ENCODE measurements around the gene SERP1.
"Not testable (repeated sequence)": the region's sequence is repeated elsewhere in the genome, so short reads cannot be mapped to it uniquely, and the experiment has no call there.

The SERP1 gene

GRCh38 chr3:150508401-150508800 lies 37.9 kb downstream of the SERP1 start:
- DNase-seq (ENCODE audit: low read depth): no peak
- H3K4me3 ChIP-seq (ENCODE audit: low read length): no peak overlapping the region
- no peak for TF ChIP-seq CTCF (conservative IDR thresholded peaks at IDR 0.05; ENCODE audit: low read depth, low read length)

DNA sequence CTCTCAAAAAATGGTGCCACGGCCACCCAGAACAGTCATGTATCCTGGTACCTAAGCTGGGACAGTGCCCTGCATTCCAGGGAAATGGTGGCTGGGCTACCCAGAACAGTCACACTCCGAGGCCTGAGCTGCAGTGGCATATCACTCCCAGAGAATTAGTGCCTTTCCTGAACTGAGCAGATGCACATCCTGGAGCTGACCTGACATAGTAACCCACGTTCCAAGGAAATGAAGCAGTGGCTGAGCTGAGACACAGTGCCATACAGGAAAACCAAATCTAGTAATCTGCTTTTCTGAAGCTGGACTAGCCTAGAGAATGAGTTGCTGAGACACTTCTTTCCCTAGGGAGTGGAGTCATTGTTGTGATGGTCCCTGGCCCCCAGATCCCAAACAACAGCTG lies 41.8 kb downstream of the SERP1 start:
- H3K4me3 ChIP-seq (ENCODE audit: low read length): no peak overlapping the region
- DNase-seq (ENCODE audit: low read depth): no peak
- TF ChIP-seq CTCF (conservative IDR thresholded peaks at IDR 0.05; ENCODE audit: low read depth, low read length): no peak

GRCh38 chr3:150503402-150504099 lies 42.7 kb downstream of the SERP1 start:
- no peak for TF ChIP-seq CTCF (conservative IDR thresholded peaks at IDR 0.05; ENCODE audit: low read depth, low read length)
- H3K4me3 ChIP-seq (ENCODE audit: low read length): no peak overlapping the region
- no peak for DNase-seq (ENCODE audit: low read depth)

DNA sequence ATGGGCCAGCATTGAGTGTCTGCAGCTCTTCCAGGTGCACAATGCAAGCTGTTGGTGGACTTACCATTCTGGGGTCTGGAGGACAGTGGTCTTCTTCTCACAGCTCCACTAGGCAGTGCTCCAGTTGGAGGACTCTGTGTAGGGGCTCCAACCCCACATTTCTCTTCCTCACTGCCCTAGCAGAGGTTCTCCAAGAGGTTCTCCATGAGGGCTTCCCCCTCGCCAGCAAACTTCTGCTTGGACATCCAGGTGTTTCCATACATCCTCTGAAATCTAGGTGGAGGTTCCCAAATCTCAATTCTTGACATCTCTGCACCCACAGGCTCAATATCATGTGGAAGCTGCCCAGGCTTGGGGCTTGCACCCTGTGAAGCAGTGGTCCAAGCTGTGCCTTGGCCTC lies 45.3 kb downstream of the SERP1 start:
- DNase-seq (ENCODE audit: low read depth); H3K4me3 ChIP-seq (ENCODE audit: low read length): not testable (repeated sequence)

DNA sequence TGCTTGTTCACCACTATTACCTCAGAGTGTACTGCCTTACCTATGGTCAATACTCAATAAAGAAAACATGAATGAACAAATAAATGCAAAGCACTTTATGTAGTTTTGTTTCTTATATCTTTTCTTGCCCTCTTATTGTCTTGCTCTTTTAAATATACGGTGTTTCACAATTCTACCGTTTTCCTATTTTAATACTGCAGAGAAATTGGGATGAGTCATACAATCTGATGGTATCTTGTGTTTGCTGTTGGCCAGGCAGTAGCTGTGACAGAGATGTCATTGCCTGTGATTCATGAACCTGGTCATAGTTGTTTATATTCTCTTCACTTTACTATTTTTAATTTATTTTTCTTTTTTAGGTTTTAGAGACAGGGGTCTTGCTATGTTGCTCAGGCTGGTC lies 48.3 kb downstream of the SERP1 start:
- H3K4me3 ChIP-seq (ENCODE audit: low read length): no peak overlapping the region
- DNase-seq (ENCODE audit: low read depth): no peak
- TF ChIP-seq CTCF (conservative IDR thresholded peaks at IDR 0.05; ENCODE audit: low read depth, low read length): no peak

DNA sequence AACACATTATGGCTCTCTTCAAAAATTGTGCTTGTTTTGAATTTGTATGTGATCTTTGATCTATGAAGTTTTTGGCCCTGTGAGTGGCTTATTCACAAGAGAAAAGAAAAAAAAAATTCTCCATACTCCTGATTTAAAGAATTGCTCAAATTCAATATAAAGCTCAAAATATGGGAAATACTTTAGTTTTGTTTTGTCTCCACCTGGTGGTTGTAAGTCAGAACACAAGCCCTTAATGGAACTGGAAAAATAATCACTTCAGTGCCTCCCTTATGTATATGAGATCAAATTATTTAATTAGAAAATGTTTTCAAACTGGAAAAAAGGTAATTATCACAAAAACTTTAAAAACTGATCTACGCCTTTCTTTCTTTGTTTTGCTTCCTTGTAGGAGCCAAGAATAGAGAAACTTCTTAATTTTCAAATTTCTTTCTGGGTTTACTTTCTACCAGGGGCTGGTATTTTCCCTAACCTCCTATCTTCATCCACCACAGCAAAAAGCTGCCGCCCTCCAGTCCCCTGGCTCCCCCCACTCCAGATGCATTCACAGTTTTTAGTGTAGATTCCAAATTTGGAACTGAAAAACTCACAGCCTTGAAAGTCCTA lies 50.6 kb downstream of the SERP1 start:
- TF ChIP-seq CTCF (conservative IDR thresholded peaks at IDR 0.05; ENCODE audit: low read depth, low read length): peak; percentile 63
- no peak for DNase-seq (ENCODE audit: low read depth)
- no peak overlapping the region for H3K4me3 ChIP-seq (ENCODE audit: low read length)

GRCh38 chr3:150495149-150495548 lies 51.1 kb downstream of the SERP1 start:
- DNase-seq (ENCODE audit: low read depth): no peak
- no peak overlapping the region for H3K4me3 ChIP-seq (ENCODE audit: low read length)
- no peak for TF ChIP-seq CTCF (conservative IDR thresholded peaks at IDR 0.05; ENCODE audit: low read depth, low read length)

All from retinal pigment epithelial cell (primary cell).